Measurements from ENCODE around the gene MKKS. TPM values are rescaled to one million over a fixed set of nuclear protein-coding genes. Genes with fewer than 3 reads are reported as not detected.

The MKKS gene
- total and polyA plus RNA-seq, 2 of the 13 experiments (the other 11 are each of a cell fraction or from before 2014, with no cell fraction given) = 26.7 to 34.5 TPM

- Histone ChIP-seq H3K27ac (ENCODE audit: extremely low read length, insufficient read depth, low read length) (no peak overlapping the region), H3K27me3 (ENCODE audit: control insufficient read depth in 1 of 2, insufficient read depth in 2 of 2, low read length in 2 of 2) (no peaks in the 10 kb centered on the region), H3K9me3 (ENCODE audit: low read length) (peaks cover 6% of the 10 kb centered on the region), H3K36me3 (replicated peaks in 1 of 2; ENCODE audit: control insufficient read depth in 1 of 2, insufficient read depth in 2 of 2, low read length in 2 of 2) (no peaks in the 10 kb centered on the region; a peak in 1 of 5 replicates), H3K4me1 (ENCODE audit: insufficient read depth, low read length) (peaks cover 36% of the 10 kb centered on the region), H4K20me1 (ENCODE audit: insufficient read depth, low read length) (no peaks in the 10 kb centered on the region), H2AFZ (ENCODE audit: low read length) (no peak overlapping the region), H3K9ac (ENCODE audit: insufficient read depth, low read depth, low read length) (no peak overlapping the region), H3K4me2 (ENCODE audit: low read depth, low read length) (no peak overlapping the region), H3K4me3 (replicated peaks in 1 of 3; ENCODE audit: insufficient read depth in 1 of 3, low read depth in 2 of 3, low read length in 3 of 3) (no peak overlapping the region), H3K79me2 (ENCODE audit: insufficient read depth, low read length) (peaks cover 3% of the 10 kb centered on the region)
- POLR2A ChIA-PET = interaction anchor here (1.9 kb wide), 1 partner anchor 34 kb away, joined by 9 read pairs; the partner anchor contains the start of genes MKKS and SLX4IP
- WGBS (ENCODE audit: low lambda C conversion rate) = 92% methylated on average over 2 of the region's 2 CpGs
- ATAC-seq (no peak), DNase-seq (ENCODE audit: low spot score) (no peak), FAIRE-seq (no peak)
- BruUV-seq (replicated peaks) = no TSS peak
- TF ChIP-seq ZKSCAN8 (CRISPR knock-in tag; IDR thresholded peaks at IDR 0.05; ENCODE audit: borderline replicate concordance) (no peak), TFDP1 (CRISPR knock-in tag; IDR thresholded peaks at IDR 0.05; ENCODE audit: borderline replicate concordance) (no peak), ZNF792 (CRISPR knock-in tag; IDR thresholded peaks at IDR 0.05) (no peak), GZF1 (CRISPR knock-in tag; IDR thresholded peaks at IDR 0.05) (no peak), NFE2L1 (CRISPR knock-in tag; IDR thresholded peaks at IDR 0.05; ENCODE audit: borderline replicate concordance) (no peak), FOXJ3 (CRISPR knock-in tag; IDR thresholded peaks at IDR 0.05; ENCODE audit: borderline replicate concordance) (no peak), PAWR (CRISPR knock-in tag; IDR thresholded peaks at IDR 0.05; ENCODE audit: borderline replicate concordance) (no peak), RFX5 (IDR thresholded peaks at IDR 0.05; ENCODE audit: low read depth, low read length) (no peak), CEBPZ (IDR thresholded peaks at IDR 0.05; ENCODE audit: low read length) (no peak), GLI4 (CRISPR knock-in tag; IDR thresholded peaks at IDR 0.05; ENCODE audit: borderline replicate concordance) (no peak)
- TF ChIP-seq, protein P1, sequence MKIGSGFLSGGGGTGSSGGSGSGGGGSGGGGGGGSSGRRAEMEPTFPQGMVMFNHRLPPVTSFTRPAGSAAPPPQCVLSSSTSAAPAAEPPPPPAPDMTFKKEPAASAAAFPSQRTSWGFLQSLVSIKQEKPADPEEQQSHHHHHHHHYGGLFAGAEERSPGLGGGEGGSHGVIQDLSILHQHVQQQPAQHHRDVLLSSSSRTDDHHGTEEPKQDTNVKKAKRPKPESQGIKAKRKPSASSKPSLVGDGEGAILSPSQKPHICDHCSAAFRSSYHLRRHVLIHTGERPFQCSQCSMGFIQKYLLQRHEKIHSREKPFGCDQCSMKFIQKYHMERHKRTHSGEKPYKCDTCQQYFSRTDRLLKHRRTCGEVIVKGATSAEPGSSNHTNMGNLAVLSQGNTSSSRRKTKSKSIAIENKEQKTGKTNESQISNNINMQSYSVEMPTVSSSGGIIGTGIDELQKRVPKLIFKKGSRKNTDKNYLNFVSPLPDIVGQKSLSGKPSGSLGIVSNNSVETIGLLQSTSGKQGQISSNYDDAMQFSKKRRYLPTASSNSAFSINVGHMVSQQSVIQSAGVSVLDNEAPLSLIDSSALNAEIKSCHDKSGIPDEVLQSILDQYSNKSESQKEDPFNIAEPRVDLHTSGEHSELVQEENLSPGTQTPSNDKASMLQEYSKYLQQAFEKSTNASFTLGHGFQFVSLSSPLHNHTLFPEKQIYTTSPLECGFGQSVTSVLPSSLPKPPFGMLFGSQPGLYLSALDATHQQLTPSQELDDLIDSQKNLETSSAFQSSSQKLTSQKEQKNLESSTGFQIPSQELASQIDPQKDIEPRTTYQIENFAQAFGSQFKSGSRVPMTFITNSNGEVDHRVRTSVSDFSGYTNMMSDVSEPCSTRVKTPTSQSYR (CRISPR knock-in tag; IDR thresholded peaks at IDR 0.05; ENCODE audit: borderline replicate concordance) = no peak
- TF ChIP-seq, protein P2, sequence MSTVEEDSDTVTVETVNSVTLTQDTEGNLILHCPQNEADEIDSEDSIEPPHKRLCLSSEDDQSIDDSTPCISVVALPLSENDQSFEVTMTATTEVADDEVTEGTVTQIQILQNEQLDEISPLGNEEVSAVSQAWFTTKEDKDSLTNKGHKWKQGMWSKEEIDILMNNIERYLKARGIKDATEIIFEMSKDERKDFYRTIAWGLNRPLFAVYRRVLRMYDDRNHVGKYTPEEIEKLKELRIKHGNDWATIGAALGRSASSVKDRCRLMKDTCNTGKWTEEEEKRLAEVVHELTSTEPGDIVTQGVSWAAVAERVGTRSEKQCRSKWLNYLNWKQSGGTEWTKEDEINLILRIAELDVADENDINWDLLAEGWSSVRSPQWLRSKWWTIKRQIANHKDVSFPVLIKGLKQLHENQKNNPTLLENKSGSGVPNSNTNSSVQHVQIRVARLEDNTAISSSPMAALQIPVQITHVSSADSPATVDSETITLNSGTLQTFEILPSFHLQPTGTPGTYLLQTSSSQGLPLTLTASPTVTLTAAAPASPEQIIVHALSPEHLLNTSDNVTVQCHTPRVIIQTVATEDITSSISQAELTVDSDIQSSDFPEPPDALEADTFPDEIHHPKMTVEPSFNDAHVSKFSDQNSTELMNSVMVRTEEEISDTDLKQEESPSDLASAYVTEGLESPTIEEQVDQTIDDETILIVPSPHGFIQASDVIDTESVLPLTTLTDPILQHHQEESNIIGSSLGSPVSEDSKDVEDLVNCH (CRISPR knock-in tag; IDR thresholded peaks at IDR 0.05) = no peak
- in situ Hi-C loops (cut with HindIII; ENCODE audit: extremely low pct_ligation_motif_present, low pct_unique_long_range_greater_than_20kb) = loop anchor here (5.0 kb wide), 1 partner anchor 69 kb away; no protein-coding TSS in a partner anchor
- intact Hi-C loops (cut with micrococcal nuclease; ENCODE audit: unreplicated experiment) = loop anchor here (5.0 to 10.0 kb wide), 4 partner anchors 196 to 1074 kb away; no protein-coding TSS in a partner anchor
- CTCF ChIA-PET (ENCODE audit: low intra/inter-chr PET ratio, low total read pairs) = interaction anchor here (1.8 kb wide), 1 partner anchor 85 kb away, joined by 7 read pairs; no protein-coding TSS in a partner anchor
These were observed 34.4 kb upstream of the MKKS start for GRCh38 chr20:10468340-10468845.

All from HepG2 (cell line).